GM19395 (cell line): ENCODE measurements around the gene BPIFB2.
"Not testable (repeated sequence)": the region's sequence is repeated elsewhere in the genome, so short reads cannot be mapped to it uniquely, and the experiment has no call there.

ENCODE experiments used
- ATAC-seq: cut with Tn5 transposase; IDR thresholded peaks from one replicate; pipeline ENCODE4 v1.9.1; 2021; ENCODE audit warnings: mild to moderate bottlenecking, moderate library complexity; ENCODE audit not compliant: unreplicated experiment

Gene BPIFB2

GRCh38 chr20:33034115-33034514 is 26.6 kb downstream of the BPIFB2 start:
- ATAC-seq, result no peak

GRCh38 chr20:33034901-33035492 is 27.5 kb downstream of the BPIFB2 start:
- no peak for ATAC-seq

GRCh38 chr20:33037456-33037855 is 30.0 kb downstream of the BPIFB2 start:
- no peak for ATAC-seq

GRCh38 chr20:33038243-33038642 is 30.7 kb downstream of the BPIFB2 start:
- ATAC-seq, result no peak

GRCh38 chr20:33042430-33042829 is 34.9 kb downstream of the BPIFB2 start:
- no peak for ATAC-seq

GRCh38 chr20:33042983-33043730 is 35.7 kb downstream of the BPIFB2 start:
- no peak for ATAC-seq

- ATAC-seq, result no peak
Measured at GRCh38 chr20:33043731-33044181, 36.3 kb downstream of the BPIFB2 start.

GRCh38 chr20:33045129-33045721 is 37.7 kb downstream of the BPIFB2 start:
- ATAC-seq, result not testable (repeated sequence)

GRCh38 chr20:33046412-33046811 is 38.9 kb downstream of the BPIFB2 start:
- no peak for ATAC-seq

- no peak for ATAC-seq
Measured at GRCh38 chr20:33051333-33051732, 43.8 kb downstream of the BPIFB2 start.

GRCh38 chr20:33053291-33054106 is 46.0 kb downstream of the BPIFB2 start, which contains the start of gene BPIFB3:
BPIFB3 (plus strand) TSS chr20:33053903; CDS start chr20:33055436, 1,533 bp downstream.
- no peak for ATAC-seq

GRCh38 chr20:33054381-33054780 is 46.9 kb downstream of the BPIFB2 start:
- ATAC-seq, result no peak

GRCh38 chr20:33054791-33055190 is 47.3 kb downstream of the BPIFB2 start:
- no peak for ATAC-seq

GRCh38 chr20:33059136-33059535 is 51.6 kb downstream of the BPIFB2 start:
- no peak for ATAC-seq

GRCh38 chr20:33059741-33060390 is 52.4 kb downstream of the BPIFB2 start:
- ATAC-seq, result no peak

GRCh38 chr20:33061658-33062028 is 54.1 kb downstream of the BPIFB2 start:
- no peak for ATAC-seq

GRCh38 chr20:33062105-33062824 is 54.8 kb downstream of the BPIFB2 start:
- ATAC-seq, result no peak

- ATAC-seq, result no peak
Measured at GRCh38 chr20:33062825-33063149, 55.3 kb downstream of the BPIFB2 start.

GRCh38 chr20:33063271-33063670 is 55.8 kb downstream of the BPIFB2 start:
- ATAC-seq, result no peak

GRCh38 chr20:33064572-33065287 is 57.2 kb downstream of the BPIFB2 start:
- no peak for ATAC-seq
